Right lobe of liver (tissue), 6 donors: Measurements from ENCODE around the gene SLC50A1. TPM values are rescaled to one million over a fixed set of nuclear protein-coding genes. Genes with fewer than 3 reads are reported as not detected.

Source experiments
- ATAC-seq, 4 donors: fragments of 200-7000 bp; cut with Tn5 transposase; one replicate each; pipeline ENCODE4 v1.9.1; 2020; ENCODE audit warnings: mild to moderate bottlenecking in 4 of 4, moderate library complexity in 4 of 4
- DNase-seq, 3 donors: peaks; one replicate each; pipeline ENCODE4 v3.0.0-alpha.2; 2020
- H3K27ac ChIP-seq, 3 donors: fragments of 200-600 bp; one replicate each; pipeline ENCODE4 v1.8.0; 2022
- H3K27me3 ChIP-seq, 2 donors: fragments of 200-600 bp; one replicate each; pipeline ENCODE4 v1.8.0; 2022
- H3K36me3 ChIP-seq, 4 donors: fragments of 200-600 bp; sonication (generic) in 1 of 4; one replicate each; pipeline versions ENCODE4 v1.5.1 to v1.8.0; 2017 to 2022; ENCODE audit warnings: control low read depth in 1 of 4
- H3K4me1 ChIP-seq, 4 donors: fragments of 200-600 bp; sonication (generic) in 1 of 4; one replicate each; pipeline versions ENCODE4 v1.5.1 to v1.8.0; 2017 to 2022; ENCODE audit warnings: control low read depth in 1 of 4
- H3K4me3 ChIP-seq, 3 donors: fragments of 200-600 bp; one replicate each; pipeline ENCODE4 v1.8.0; 2022
- H3K9me3 ChIP-seq, 4 donors: fragments of 200-600 bp; sonication (generic) in 1 of 4; one replicate each; pipeline versions ENCODE4 v1.5.1 to v1.8.0; 2017 to 2022; ENCODE audit warnings: control low read depth in 1 of 4
- POLR2A ChIP-seq: fragments of 450-650 bp; IDR thresholded peaks from one replicate; pipeline ENCODE4 v1.6.1; 2017; ENCODE audit warnings: antibody characterized with exemption, mild to moderate bottlenecking
- WGBS: methylation state at CpG from one replicate; pipeline ENCODE4 v1.1.6; 2018; ENCODE audit warnings: low coverage, low lambda C conversion rate; ENCODE audit not compliant: insufficient coverage; ENCODE audit errors: missing lambda C conversion rate; 5-methylcytosine and 5-hydroxymethylcytosine counted together
- intact Hi-C, 2 donors: fragments of 100-400 bp; cut with DNase I; formaldehyde crosslinking; loops; one replicate each; pipeline versions ENCODE4 v1.11.2 to v1.14.1; 2022
- total RNA-seq, 6 experiments: library from RNA; depleted of rRNA in 2 of 6; stranded (reverse); fragments of >200 nt in 2 of 6; fragmentation: NEBNext Ultra II Directional in 3 of 6; extraction: Animal tissue kit (Norgen Biotek cat#: 25700) in 3 of 6; gene quantifications; one replicate each; pipeline versions ENCODE4 v1.1.0 to v1.2.4, GENCODE V29; 2016 to 2023
- TF ChIP-seq, protein P1 (sequence below), 4 donors: fragments of 200-600 bp in 3 of 4; fragments of 450-650 bp in 1 of 4; IDR thresholded peaks; one replicate each; pipeline versions ENCODE4 v1.5.1 to v1.8.0; 2016 to 2022; ENCODE audit warnings: antibody characterized with exemption in 4 of 4, mild to moderate bottlenecking in 2 of 4
- donor health status: DM: no; HTN: yes; CAD: no.
- donor health status: DM: no; HTN: no; CAD: no.
- donor health status: DM: no; HTN: no; CAD: no.
- donor health status: DM: no; HTN: yes; CAD: no.
- donor health status: DM: no; HTN: yes; CAD: no.

SLC50A1 gene
- total RNA-seq, 6 experiments from 2014 or later, result 16.2 to 28.1 (median 24.4) TPM

GRCh38 chr1:155133799-155134281 is 1.8 kb upstream of the SLC50A1 start:
- H3K9me3 ChIP-seq, result no peaks in the 10 kb centered on the region
- TF ChIP-seq, protein P1, sequence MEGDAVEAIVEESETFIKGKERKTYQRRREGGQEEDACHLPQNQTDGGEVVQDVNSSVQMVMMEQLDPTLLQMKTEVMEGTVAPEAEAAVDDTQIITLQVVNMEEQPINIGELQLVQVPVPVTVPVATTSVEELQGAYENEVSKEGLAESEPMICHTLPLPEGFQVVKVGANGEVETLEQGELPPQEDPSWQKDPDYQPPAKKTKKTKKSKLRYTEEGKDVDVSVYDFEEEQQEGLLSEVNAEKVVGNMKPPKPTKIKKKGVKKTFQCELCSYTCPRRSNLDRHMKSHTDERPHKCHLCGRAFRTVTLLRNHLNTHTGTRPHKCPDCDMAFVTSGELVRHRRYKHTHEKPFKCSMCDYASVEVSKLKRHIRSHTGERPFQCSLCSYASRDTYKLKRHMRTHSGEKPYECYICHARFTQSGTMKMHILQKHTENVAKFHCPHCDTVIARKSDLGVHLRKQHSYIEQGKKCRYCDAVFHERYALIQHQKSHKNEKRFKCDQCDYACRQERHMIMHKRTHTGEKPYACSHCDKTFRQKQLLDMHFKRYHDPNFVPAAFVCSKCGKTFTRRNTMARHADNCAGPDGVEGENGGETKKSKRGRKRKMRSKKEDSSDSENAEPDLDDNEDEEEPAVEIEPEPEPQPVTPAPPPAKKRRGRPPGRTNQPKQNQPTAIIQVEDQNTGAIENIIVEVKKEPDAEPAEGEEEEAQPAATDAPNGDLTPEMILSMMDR (IDR thresholded peaks at IDR 0.05), result no peak
- no peak for TF ChIP-seq POLR2A
- DNase-seq (peak; percentile 67 to 87 (median 78)), ATAC-seq (peak; percentile 12 to 46 (median 35))
- H3K4me3 ChIP-seq, result peak overlapping the region in 2 of 3 donors; percentile 84 to 96
- H3K27me3 ChIP-seq, result no peaks in the 10 kb centered on the region
- 35% methylated on average over 3 of the region's 7 CpGs for WGBS
- intact Hi-C loops, result no loop called here
- peaks cover 0 to 45% (median 20%) of the 10 kb centered on the region in 4 donors for H3K4me1 ChIP-seq
- H3K36me3 ChIP-seq, result peaks cover 0 to 52% (median 30%) of the 10 kb centered on the region in 4 donors
- H3K27ac ChIP-seq, result peak overlapping the region; percentile 97 to 100 (median 99)

DNA sequence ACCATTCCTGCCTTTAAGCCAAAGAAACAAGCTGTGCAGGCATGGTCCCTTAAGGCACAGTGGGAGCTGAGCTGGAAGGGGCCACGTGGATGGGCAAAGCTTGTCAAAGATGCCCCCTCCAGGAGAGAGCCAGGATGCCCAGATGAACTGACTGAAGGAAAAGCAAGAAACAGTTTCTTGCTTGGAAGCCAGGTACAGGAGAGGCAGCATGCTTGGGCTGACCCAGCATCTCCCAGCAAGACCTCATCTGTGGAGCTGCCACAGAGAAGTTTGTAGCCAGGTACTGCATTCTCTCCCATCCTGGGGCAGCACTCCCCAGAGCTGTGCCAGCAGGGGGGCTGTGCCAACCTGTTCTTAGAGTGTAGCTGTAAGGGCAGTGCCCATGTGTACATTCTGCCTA is 1.3 kb upstream of the SLC50A1 start:
- H3K9me3 ChIP-seq, result no peaks in the 10 kb centered on the region
- TF ChIP-seq, protein P1 (IDR thresholded peaks at IDR 0.05), result no peak
- TF ChIP-seq POLR2A, result no peak
- peaks cover 0 to 50% (median 21%) of the 10 kb centered on the region in 4 donors for H3K4me1 ChIP-seq
- H3K27me3 ChIP-seq, result no peaks in the 10 kb centered on the region
- 7% methylated on average over 1 of the region's 1 CpG for WGBS
- H3K27ac ChIP-seq, result peak overlapping the region; percentile 97 to 100 (median 99)
- H3K4me3 ChIP-seq, result peak overlapping the region in 2 of 3 donors; percentile 84 to 96
- intact Hi-C loops, result no loop called here
- ATAC-seq (peak in 3 of 4 donors; percentile 2 to 17 (median 4)), DNase-seq (peak in 1 of 3 donors; percentile 54)
- peaks cover 0 to 52% (median 28%) of the 10 kb centered on the region in 4 donors for H3K36me3 ChIP-seq

GRCh38 chr1:155134880-155135414 is 705 bp upstream of the SLC50A1 start:
- H3K27me3 ChIP-seq, result no peaks in the 10 kb centered on the region
- peaks cover 0 to 52% (median 21%) of the 10 kb centered on the region in 4 donors for H3K4me1 ChIP-seq
- 2% methylated on average over 16 of the region's 18 CpGs for WGBS
- no peaks in the 10 kb centered on the region for H3K9me3 ChIP-seq
- TF ChIP-seq, protein P1 (IDR thresholded peaks at IDR 0.05), result no peak
- no peak for TF ChIP-seq POLR2A
- peak; percentile 49 to 68 (median 54) for ATAC-seq
- DNase-seq, result peak; percentile 88 to 94 (median 91)
- peak overlapping the region; percentile 43 to 96 (median 84) for H3K4me3 ChIP-seq
- peaks cover 0 to 46% (median 25%) of the 10 kb centered on the region in 4 donors for H3K36me3 ChIP-seq
- peak overlapping the region; percentile 97 to 100 (median 99) for H3K27ac ChIP-seq
- intact Hi-C loops, result no loop called here

DNA sequence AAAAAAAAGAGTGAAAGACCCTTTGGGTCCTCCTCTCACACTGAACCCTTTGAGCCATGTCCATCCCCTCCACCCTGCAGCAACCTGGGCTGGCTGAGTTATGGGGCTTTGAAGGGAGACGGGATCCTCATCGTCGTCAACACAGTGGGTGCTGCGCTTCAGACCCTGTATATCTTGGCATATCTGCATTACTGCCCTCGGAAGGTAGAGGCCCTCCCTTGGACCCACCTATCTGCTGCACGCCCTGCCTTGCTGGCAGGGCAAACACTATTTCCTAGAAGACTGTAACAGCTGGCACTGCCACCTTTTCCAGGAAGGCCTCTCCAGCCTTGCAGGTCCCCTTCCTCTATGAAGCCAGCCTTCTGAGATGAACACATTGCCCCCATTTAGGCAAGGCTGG is 1.1 kb downstream of the SLC50A1 start:
- Histone ChIP-seq H3K27me3 (no peaks in the 10 kb centered on the region), H3K4me3 (peak overlapping the region; percentile 43 to 96 (median 84)), H3K27ac (peak overlapping the region; percentile 97 to 100 (median 99)), H3K4me1 (peaks cover 0 to 45% (median 18%) of the 10 kb centered on the region in 4 donors), H3K36me3 (peaks cover 0 to 31% (median 16%) of the 10 kb centered on the region in 4 donors), H3K9me3 (no peaks in the 10 kb centered on the region)
- DNase-seq (no peak), ATAC-seq (no peak)
- WGBS, result 38% methylated on average over 6 of the region's 6 CpGs
- TF ChIP-seq, protein P1 (IDR thresholded peaks at IDR 0.05), result no peak
- no peak for TF ChIP-seq POLR2A
- intact Hi-C loops, result no loop called here
